ENCODE results near the gene DGLUCY. TPM values are rescaled to one million over a fixed set of nuclear protein-coding genes. Genes with fewer than 3 reads are reported as not detected.
"Not testable (repeated sequence)": the region's sequence is repeated elsewhere in the genome, so short reads cannot be mapped to it uniquely, and the experiment has no call there.

The DGLUCY gene
- total and polyA plus RNA-seq, 7 donors: 20.4 to 135 (median 77.5) TPM

DNA sequence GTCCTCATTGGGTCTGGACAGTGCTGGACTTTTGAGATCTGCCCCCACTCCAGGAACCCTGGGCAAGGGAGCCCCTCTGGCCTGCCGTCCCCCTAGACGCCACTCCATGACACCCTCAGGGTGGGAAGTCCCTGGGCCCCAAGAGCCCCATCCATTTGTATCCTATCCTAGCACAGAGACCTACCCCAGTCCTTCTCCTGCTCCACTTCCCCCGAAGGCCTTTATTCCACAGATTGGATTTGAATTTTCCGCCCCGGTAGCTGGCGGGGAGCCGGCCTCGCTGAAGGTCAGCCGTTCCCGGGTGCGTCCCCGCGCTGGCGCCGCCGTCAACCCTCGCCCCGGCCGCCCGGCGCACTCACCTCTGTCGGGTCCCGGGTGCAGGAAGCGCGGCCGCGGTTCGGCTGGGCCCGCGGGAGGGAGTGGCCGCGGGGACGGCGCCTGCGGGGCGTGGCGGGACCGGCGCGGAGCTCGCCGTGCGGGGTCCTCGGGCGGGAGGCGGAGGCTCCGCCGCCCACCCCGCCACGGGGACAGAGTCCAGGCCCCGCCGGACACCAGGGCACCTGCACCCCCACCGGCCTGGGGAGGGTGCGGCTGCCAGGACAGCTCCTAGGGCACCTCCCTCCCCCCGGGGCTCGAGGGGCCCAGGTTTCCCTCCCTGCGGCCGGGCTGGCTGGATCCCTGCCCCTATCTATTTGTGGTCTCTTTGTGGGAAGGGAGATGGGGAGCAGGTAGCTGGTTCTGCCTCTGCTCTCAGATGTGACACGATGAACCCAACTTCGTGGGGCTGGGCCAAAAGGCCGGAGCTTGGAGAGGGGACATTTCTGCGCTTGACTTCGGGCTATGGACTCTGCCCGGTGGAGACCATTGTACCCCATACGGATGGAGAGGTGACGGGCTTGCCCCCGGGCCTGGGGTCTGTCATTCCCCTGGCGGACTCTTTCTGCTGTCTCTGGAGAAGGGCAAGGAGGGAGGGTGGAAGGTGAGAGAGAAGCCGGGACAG is 150.6 kb downstream of the DGLUCY start:
- H3K27me3 ChIP-seq (ENCODE audit: insufficient read depth in 3 of 3, low read length in 2 of 3): peaks cover 0 to 40% (median 2%) of the 10 kb centered on the region in 3 donors
- WGBS, 3 donors: 11 to 14% (median 11%) methylated on average over 59 to 69 of the region's 69 CpGs
- DNase-seq (peak; percentile 37 to 43), ATAC-seq (peak in 3 of 4 donors; percentile 28 to 39 (median 33))
- no peaks in the 10 kb centered on the region for H3K36me3 ChIP-seq (ENCODE audit: insufficient read depth in 1 of 2, low read depth in 1 of 2)
- H3K4me3 ChIP-seq: peak overlapping the region; percentile 48
- H3K9me3 ChIP-seq: peaks cover 5% of the 10 kb centered on the region
- intact Hi-C loops (cut with DNase I): no loop called here
- TF ChIP-seq, protein P1, sequence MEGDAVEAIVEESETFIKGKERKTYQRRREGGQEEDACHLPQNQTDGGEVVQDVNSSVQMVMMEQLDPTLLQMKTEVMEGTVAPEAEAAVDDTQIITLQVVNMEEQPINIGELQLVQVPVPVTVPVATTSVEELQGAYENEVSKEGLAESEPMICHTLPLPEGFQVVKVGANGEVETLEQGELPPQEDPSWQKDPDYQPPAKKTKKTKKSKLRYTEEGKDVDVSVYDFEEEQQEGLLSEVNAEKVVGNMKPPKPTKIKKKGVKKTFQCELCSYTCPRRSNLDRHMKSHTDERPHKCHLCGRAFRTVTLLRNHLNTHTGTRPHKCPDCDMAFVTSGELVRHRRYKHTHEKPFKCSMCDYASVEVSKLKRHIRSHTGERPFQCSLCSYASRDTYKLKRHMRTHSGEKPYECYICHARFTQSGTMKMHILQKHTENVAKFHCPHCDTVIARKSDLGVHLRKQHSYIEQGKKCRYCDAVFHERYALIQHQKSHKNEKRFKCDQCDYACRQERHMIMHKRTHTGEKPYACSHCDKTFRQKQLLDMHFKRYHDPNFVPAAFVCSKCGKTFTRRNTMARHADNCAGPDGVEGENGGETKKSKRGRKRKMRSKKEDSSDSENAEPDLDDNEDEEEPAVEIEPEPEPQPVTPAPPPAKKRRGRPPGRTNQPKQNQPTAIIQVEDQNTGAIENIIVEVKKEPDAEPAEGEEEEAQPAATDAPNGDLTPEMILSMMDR (IDR thresholded peaks at IDR 0.05): no peak
- H3K4me1 ChIP-seq: peaks cover 3% of the 10 kb centered on the region
- H3K27ac ChIP-seq: no peak overlapping the region

DNA sequence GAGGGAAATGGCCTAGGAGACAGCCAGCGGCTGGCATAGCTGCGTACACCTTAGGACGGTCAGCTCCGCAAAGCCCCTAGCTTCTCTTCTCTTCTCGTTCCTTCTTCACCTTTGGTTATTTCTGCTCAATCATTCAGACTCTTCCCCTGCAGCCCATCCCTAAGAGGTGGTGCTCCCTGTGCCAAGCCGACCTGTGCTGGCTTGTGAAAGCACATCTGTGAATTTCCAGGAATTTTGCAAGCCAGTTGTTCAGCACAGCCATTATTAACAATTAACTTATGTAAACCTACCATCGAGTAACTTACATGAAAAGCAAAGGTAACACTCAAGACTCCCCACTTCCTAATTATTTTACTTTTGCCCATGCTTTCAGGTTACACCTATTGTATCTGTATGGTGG is 151.5 kb downstream of the DGLUCY start:
- no peak for ATAC-seq
- no peak overlapping the region for H3K4me3 ChIP-seq
- H3K9me3 ChIP-seq: peaks cover 5% of the 10 kb centered on the region
- H3K4me1 ChIP-seq: peaks cover 4% of the 10 kb centered on the region
- DNase-seq: no peak
- no peaks in the 10 kb centered on the region for H3K36me3 ChIP-seq (ENCODE audit: insufficient read depth in 1 of 2, low read depth in 1 of 2)
- intact Hi-C loops (cut with DNase I): no loop called here
- H3K27me3 ChIP-seq (ENCODE audit: insufficient read depth in 3 of 3, low read length in 2 of 3): peaks cover 0 to 33% (median 2%) of the 10 kb centered on the region in 3 donors
- WGBS, 3 donors: 93 to 95% (median 94%) methylated on average over 7 of the region's 7 CpGs
- TF ChIP-seq, protein P1 (IDR thresholded peaks at IDR 0.05): no peak
- no peak overlapping the region for H3K27ac ChIP-seq

DNA sequence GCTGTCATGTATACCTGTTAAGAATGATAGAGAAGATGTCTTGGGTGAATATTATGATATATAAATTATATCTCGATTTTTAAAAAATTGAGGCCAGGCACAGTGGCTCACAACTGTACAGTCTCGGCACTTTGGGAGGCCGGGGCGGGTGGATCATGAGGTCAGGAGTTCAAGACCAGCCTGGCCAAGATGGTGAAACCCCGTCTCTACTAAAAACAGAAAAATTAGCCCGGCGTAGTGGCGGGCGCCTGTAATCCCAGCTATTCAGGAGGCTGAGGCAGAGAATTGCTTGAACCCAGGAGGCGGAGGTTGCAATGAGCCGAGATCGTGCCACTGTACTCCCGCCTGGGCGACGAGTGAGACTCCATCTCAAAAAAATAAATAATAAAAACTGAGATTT is 152.4 kb downstream of the DGLUCY start:
- DNase-seq; H3K4me3 ChIP-seq; H3K27ac ChIP-seq; H3K36me3 ChIP-seq (ENCODE audit: insufficient read depth in 1 of 2, low read depth in 1 of 2); H3K9me3 ChIP-seq; intact Hi-C loops (cut with DNase I); H3K4me1 ChIP-seq; ATAC-seq: not testable (repeated sequence)
- peaks cover 0 to 29% (median 2%) of the 10 kb centered on the region in 3 donors for H3K27me3 ChIP-seq (ENCODE audit: insufficient read depth in 3 of 3, low read length in 2 of 3)
- WGBS, 3 donors: 93 to 96% (median 95%) methylated on average over 15 of the region's 15 CpGs

DNA sequence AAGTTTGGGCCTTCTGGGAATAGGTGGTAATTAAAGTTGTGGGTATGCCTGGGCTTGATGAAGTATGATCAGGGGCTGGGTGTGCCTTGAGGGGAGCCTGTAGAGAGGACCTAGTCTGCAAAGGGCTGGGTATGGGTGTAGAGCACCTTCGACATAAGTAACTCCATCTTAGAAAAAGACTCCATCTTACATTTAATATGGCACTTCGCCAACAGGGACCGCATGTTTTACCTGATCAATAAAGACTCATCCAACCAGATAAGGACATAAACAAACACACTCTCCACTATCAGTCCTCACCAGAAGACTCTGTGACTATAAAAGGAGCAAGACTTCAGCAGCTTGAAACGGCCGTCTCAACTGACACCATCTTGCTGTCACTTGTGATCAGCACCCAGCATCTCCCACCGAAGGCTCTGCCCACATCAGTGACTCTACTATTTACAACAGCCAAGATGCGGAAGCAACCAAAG is 154.1 kb downstream of the DGLUCY start:
- Histone ChIP-seq H3K36me3 (ENCODE audit: insufficient read depth in 1 of 2, low read depth in 1 of 2) (no peaks in the 10 kb centered on the region), H3K27me3 (ENCODE audit: insufficient read depth in 3 of 3, low read length in 2 of 3) (peaks cover 0 to 28% (median 2%) of the 10 kb centered on the region in 3 donors), H3K4me1 (peaks cover 4% of the 10 kb centered on the region), H3K4me3 (no peak overlapping the region), H3K9me3 (no peaks in the 10 kb centered on the region), H3K27ac (no peak overlapping the region)
- 96 to 99% (median 98%) methylated on average over 7 of the region's 7 CpGs for WGBS, 3 donors
- TF ChIP-seq, protein P1 (IDR thresholded peaks at IDR 0.05): no peak
- ATAC-seq (no peak), DNase-seq (no peak)
- intact Hi-C loops (cut with DNase I): no loop called here
